Fibroblast of skin of right biceps (primary cell): ENCODE measurements around the gene CELSR2.
"Not testable (repeated sequence)": the region's sequence is repeated elsewhere in the genome, so short reads cannot be mapped to it uniquely, and the experiment has no call there.

Experiments
- DNase-seq: peaks from one replicate; pipeline ENCODE4 v3.0.0-alpha.2; 2013

CELSR2 gene

GRCh38 chr1:109248797-109249629 lies at the start of gene CELSR2:
CELSR2 (plus strand) TSS chr1:109249539; CDS start chr1:109250080, 541 bp downstream.
- DNase-seq = peak; percentile 67

DNA sequence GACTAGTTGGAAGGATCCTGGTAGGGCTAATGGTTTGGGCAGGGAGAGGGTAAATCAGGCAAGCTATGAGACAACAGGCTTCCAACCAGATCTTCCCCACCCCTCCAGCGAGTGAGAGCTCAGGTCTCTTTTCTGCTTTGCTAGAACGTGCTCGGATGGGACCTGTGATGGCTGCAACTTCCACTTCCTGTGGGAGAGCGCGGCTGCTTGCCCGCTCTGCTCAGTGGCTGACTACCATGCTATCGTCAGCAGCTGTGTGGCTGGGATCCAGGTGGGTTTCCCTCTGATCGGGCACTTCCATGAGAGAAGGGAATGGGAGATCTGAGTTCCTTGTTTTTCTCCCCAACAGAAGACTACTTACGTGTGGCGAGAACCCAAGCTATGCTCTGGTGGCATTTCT lies 49.6 kb upstream of the CELSR2 start:
- DNase-seq = no peak

- DNase-seq = peak; percentile 91
Observed at GRCh38 chr1:109201123-109201703, 48.1 kb upstream of the CELSR2 start.

DNA sequence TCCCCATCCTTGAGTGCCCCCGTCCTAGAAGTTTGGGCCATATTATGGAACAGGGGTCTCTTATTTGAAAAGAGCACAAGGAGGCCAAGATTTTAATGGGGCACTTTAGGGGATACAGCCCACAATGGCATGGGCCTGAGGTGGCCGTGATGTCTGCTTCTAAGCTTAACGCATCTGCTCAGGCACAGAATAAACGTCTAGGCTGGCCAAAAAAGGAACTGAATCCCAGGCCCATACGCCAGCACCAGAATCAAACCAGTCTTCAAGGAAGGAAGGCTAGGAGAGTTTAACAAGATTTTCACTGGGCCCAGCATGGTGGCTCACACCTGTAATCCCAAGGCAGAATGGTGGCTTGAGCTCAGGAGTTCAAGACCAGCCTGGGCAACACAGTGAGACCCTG lies 44.9 kb upstream of the CELSR2 start:
- DNase-seq = no peak

- no peak for DNase-seq
Observed at GRCh38 chr1:109206339-109206738, 43.0 kb upstream of the CELSR2 start.

GRCh38 chr1:109207467-109208103 lies 41.8 kb upstream of the CELSR2 start:
- no peak for DNase-seq

DNA sequence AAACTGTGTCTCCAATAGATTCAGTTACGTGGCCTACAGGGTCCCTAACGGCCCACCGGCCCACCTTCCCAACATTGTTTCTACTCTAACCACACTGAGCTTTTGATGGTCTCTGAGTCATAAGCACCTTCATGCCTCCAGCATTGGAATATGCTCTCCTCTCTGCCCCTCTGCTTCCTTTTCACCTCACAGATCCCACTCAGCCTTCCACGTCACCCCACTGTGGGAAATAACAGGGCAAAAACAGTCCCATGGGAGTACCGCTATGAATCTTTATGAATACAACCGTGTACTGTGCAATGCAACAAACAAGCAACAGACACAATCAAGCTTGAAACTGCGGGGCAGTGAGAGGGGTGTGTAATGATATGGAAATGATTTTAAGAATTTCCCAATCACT lies 40.9 kb upstream of the CELSR2 start:
- DNase-seq = no peak

- peak; percentile 36 for DNase-seq
Observed at GRCh38 chr1:109208836-109209463, 40.4 kb upstream of the CELSR2 start.

DNA sequence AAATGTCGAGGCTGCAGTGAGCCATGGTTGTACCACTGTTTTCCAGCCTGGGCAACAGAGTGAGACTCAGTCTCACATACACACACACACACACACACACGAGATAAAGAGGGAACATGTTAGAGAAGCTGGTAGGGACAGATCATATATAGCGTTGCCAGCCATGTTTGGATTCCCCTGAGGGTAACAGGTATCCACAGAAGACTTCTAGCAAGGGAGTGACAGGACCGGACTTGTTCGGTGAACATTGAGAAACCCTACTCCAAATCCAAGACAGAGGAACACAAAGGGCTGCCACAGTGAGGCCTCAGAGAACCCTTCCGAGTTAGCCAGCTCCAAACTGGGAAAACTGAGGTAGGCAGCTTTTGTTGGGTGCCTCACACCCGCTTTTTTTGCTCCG lies 39.3 kb upstream of the CELSR2 start:
- DNase-seq = no peak

GRCh38 chr1:109213345-109213823 lies 36.0 kb upstream of the CELSR2 start:
- DNase-seq = no peak

GRCh38 chr1:109213824-109214693 lies 35.3 kb upstream of the CELSR2 start, which contains the start of gene SARS1:
SARS1 (plus strand) TSS chr1:109213918; CDS start chr1:109213993, 75 bp downstream.
- DNase-seq = peak; percentile 89

GRCh38 chr1:109214695-109215623 lies 34.4 kb upstream of the CELSR2 start:
- DNase-seq = peak; percentile 96

DNA sequence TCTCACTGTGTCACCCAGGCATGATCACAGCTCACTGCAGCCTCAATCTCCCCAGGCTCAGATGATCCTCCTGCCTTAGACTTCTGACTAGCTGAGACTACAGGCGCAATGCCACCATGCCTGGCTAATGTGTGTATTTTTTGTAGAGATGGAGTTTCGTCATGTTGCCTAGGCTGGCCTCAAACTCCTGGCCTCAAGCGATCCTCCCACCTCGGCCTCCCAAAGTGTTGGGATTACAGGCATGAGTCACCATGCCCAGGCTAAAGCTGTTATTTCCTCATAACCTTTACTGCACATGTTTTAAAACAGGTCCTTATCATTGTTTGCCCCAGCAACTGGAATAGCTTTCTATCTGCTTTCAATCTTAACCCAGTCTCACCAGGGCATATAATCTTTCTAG lies 32.7 kb upstream of the CELSR2 start:
- DNase-seq = no peak

DNA sequence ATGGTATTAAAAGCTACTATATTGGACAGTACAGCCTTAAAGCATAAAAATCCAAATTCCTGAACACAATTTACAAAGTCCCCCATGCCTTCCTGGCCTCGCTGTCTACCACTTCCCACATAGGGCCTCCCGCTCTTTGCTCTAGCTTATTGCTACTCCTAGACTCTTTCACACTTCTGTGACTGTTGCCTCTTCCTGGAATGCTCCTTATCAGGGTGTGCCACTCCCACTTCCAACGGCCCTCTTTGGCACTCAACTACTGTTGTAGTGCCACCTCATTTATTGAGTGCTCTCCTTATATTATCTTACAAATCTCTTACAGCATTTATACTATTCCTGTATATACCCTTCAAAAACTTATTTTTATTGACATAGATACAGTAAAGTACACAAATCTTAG lies 30.8 kb upstream of the CELSR2 start:
- no peak for DNase-seq

DNA sequence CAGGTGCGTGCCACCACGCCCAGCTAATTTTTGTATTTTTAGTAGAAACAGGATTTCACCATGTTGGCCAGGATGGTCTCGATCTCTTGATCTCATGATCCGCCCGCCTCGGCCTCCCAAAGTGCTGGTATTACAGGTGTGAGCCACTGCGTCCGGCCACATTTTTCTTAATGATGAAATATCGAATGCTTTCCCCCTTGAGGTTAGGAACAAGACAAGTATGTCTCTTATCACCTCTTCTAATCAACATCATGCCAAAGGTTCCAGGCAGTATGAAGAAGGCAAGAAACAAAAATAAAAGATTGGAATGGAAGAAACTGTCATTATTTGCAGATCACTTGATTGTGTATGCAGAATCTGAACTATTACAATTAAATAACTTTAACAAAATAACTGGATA lies 28.1 kb upstream of the CELSR2 start:
- DNase-seq = not testable (repeated sequence)

DNA sequence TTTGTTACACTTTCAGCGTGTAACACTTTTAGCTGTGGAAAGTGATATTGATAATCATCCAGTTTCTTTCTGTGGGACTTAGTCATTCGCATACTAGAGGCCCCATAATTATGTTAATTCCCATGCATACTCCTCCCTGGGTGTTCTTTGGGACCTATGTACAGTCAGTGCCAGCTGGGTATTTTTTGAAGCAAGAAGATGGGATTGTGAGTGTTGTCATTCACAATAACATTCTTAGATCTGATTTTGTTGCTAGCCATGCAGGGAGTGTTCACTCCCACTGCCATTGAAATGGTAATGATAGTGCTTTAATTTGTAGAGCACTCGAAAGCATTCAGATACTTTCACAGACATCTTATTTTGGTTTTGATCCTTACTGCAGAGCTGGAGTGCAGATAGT lies 24.0 kb upstream of the CELSR2 start:
- no peak for DNase-seq

DNA sequence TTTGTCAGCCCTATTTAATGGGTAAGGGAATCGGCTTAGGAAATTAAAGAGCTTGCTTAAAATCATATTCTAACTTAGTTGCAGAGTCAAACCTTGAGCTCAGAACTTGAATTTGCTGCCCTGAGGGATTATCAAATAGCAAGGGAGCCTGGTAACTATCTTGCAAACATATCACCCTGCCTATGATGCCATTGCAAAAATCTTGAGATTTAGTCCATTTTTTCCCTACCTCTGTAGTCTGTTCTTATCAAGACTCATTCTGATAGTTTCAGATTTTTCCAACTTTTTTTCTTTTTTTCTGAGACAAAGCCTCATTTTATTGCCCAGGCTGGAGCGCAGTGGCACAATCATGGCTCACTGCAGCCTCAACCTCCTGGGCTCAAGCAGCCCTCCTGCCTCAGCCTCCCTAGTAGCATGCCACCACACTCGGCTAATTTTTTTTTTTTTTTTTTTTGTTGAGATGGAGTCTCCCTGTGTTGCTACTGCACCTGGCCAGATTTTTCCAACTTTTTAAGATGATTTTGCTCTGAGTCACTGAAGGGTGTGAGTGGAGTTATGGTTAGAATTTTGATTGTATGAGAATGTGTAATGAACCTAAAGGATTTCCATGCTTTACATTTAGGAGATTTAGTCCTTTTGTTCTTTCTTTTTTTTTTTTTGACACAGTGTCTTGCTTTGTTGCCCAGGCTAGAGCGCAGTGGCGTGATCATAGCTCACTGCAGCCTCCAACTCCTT lies 23.5 kb upstream of the CELSR2 start:
- peak; percentile 37 for DNase-seq

DNA sequence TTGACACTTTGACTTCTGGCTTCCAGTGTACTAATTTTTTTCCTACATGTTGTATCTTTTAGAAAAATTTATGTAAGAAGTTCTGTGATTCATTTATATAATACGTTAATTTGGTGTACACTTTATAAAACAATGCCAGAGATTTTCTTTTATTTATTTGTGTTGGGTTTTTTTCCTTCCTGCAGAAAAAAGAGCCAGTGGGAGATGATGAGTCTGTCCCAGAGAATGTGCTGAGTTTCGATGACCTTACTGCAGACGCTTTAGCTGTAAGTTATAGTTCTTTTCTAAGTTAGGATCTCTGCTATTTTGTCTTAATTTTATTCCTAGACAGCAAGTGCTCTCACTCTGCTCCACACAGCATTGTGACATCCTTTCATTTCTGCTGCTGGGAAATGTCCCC lies 21.2 kb upstream of the CELSR2 start:
- DNase-seq = no peak

GRCh38 chr1:109229531-109230127 lies 19.7 kb upstream of the CELSR2 start:
- DNase-seq = no peak

DNA sequence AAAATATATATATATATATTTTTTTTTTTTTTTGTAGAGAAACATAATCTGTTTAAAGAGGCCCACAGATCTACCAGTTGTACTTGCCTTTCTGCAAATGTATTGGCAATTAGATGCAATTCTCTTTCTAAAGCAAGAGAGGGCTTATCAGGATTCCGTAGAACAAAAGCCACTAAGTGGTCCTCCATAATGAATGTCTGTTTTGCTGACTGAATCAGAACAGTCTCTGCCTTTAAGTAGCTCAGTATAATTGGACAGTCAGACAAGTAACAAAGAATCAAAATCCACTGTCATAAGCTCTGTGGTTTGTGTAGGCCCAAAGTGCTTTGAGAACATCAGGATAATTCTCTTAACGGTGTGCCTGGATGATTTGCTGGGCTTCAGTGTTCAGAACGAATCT lies 18.3 kb upstream of the CELSR2 start:
- no peak for DNase-seq
